SKM-1 (cell line): ENCODE measurements around the gene TCF23.
A peak's percentile ranks its signal among the peaks of the same experiment; 100 is the strongest.

Experiments used
- DNase-seq: peaks from one replicate; lab custom pipeline; 2025; ENCODE audit not compliant: unreplicated experiment; lab: John Stamatoyannopoulos, UW

The TCF23 gene

DNA sequence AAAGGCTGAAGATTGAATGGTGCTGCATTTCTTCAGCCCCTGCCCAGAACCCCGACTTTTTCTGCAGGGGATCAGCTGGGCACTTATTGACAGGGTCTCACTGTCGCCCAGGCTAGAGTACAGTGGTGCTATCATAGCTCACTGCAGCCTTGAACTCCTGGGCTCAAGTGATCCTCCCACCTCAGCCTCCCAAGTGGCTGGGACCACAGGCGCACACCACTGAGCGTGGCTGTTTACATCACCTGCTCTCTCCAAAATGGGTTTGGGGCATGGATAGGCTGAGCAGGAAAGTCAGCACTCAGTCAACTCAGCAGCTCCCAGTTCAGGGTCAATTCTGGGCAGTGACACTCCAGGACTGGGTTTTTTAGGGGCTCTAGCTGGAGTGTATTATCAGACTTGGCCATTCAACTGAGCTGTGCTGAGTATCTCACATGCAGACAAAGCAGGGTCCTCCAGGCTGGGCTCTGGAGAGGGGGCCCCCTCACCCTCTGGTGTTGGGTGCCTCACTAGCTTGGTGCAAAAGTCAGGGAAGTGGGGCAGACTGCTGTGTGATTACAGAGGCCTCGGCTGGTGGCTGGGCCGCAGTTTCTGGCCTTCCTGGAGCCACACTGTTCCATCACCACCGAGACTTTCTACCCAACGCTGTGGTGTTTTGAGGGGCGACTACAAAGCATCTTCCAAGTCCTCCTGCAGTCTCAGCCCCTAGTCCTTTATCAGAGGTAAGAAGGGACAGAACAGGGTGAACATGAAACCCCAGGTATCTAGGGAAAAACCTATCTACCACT is 20.7 kb upstream of the TCF23 start:
- DNase-seq = no peak

DNA sequence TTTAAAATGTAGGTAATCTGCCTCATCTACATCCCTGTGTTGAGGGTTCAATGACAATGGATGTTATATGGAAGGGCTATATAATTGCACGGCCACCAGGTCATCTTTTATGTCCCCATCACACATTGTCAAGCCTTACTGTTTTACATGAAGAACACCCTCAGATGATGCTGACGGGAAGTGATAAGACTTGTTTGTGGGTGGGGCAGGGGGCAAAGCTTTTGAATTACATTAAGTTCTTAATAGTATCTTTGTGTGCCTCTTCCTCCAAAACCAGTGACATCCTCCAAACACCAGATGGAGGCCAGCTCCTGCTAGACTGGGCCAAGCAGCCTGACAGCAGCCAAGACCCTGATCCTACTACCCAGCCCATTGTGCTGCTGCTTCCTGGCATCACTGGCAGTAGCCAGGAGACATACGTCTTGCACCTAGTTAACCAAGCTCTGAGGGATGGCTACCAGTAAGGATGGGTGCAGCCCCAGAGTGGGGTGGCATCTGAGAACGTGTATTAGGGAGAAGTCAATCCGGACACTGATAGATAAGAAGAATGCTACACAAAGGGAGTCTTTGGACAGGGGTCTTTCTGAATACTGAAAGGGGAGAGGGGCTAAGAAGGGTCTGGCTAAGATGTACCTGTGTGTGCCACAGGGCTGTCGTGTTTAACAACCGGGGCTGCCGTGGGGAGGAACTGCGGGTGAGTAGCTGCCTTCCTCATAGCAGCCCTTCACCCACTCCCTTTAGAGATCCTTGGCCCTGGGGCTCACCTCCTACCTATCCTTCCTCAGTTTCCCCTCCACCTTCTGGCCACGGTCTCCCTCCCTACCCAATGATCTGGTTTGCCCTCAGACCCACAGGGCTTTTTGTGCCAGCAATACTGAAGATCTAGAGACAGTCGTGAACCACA is 19.9 kb upstream of the TCF23 start:
- no peak for DNase-seq

DNA sequence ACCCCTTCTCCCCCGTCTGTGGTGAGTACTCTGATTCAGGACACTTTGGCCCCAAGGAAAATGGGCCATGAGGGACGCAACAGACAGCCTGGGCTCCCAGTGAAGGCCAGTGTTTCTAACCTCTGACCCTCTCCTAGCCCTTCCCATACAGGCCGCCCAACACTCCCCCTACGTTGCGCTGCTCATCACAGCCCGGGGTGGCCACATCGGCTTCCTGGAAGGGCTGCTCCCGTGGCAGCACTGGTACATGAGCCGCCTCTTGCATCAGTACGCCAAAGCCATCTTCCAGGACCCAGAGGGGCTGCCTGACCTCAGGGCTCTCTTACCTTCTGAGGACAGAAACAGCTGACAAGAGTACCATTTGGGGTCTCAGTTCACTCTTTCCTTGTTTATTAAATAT is 18.4 kb upstream of the TCF23 start:
- no peak for DNase-seq

DNA sequence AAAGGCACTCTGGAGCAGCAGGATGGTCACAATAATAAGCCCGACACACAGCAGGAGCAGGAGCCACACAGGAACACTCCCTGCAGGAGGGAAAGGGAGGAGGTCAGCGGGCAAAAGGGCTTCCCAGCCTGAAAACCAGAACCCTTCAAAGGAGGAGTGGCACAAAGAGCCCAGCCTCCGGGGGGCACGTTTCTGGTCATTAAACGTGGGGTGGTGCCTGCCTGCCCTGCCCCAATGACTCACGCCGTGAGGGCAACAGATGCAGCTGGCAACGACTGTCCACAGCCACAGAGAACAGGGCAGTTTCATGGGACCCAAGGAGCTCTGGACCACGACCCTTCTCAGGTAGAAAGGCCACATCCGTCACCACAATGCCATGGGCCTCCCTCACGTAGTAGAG is 17.4 kb upstream of the TCF23 start:
- no peak for DNase-seq

- DNase-seq = no peak
Measured at GRCh38 chr2:27133195-27133875, 15.5 kb upstream of the TCF23 start.

DNA sequence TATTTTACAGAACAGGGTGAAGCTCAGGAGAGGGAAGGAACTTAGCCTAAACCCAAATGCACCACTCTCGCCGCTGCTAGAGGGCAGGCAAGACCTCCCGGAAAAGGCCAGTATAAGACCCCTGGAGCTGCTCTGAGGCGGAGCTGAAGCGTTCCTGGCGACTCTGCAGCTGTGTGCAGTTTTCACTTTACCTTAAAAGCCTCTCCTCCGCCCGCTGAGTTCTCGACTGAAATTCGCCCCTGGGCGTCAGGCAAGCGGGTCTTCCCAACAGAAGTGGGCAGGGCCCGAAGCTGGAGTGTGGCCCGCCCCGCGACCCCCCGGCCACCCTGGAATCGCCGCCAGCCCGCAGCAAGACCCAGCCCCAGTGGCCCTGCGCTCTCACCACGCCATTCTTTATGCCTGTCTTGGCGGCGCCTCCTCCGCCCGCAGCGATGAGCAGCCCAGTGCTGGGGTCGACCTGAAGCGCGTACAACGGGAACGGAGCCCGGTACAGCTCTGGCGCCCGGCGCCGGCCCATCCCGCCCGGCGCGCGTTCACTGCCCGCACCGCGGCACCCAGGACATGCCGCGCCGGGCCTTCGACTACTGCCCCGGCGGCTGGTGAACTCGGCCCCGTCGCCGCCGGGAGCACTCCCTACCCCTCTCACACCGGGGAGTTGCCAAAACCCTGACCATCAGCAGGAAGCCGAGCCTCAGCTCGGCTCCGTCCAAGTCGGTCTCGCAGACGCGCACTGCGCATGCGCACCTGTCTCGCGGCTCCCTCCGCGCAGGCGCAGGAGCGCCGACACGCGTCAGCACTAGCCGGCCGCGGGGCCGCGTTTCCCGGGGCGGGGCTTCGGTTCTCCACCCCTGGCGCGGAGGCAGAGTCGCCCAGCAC is 14.7 kb upstream of the TCF23 start, which contains the start of gene PREB:
TSS of gene PREB (minus strand) at position 732 of the 876 bp plus-strand sequence. CDS start at position 517, 215 bp downstream.
- peak; percentile 89 for DNase-seq

DNA sequence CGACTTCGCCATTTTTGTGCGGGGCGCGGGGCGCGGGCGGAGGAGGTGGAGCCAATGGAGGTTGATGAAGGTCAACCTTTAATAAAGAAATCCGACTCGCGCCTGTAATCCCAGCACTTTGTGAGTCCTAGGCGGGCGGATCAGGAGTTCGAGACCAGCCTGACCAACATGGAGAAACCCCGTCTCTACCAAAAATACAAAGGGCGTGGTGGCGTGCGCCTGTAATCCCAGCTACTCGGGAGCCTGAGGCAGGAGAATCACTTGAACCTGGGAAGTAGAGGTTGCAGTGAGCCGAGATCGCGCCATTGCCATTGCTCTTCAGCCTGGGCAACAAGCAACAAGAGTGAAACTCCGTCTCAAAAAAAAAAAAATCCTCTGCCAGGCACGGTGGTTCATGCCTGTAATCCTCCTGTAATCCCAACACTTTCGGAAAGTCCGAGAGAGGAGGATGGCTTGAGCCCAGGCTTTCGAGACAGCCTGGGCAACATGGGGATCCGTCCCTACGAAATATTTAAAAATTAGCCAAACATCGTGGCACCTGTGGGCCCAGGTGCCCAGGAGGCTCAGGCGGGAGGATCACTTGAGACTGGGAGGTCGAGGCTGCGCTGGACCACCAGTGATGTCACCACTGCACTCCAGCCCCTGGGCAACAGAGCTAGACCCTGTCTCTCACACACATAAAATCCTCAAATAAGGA is 13.9 kb upstream of the TCF23 start:
- no peak for DNase-seq

DNA sequence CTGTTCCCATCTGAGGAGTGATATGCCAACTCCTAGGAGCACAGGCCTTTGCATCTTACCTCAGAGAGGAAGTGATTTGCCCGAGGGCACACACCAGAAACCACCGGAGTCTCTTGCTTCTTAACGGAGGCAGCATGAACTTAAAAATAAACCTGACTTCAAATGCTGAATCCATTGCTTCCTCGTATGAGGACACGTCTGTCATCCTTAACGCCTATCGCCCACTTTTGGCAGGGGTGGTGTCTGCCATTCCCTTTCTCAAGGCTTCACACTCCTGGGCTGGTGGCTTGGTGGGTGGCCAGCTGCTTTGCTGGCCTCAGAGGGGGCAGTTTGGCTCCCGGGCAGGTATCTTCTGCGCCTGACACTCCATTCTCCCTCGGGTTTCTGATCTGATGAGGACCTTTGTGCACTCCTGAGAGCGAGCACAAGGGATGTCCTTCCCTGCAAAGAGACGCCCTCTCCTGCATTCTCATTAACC is 13.3 kb upstream of the TCF23 start:
- DNase-seq = no peak

- DNase-seq = no peak
Measured at GRCh38 chr2:27136751-27137150, 12.1 kb upstream of the TCF23 start.

DNA sequence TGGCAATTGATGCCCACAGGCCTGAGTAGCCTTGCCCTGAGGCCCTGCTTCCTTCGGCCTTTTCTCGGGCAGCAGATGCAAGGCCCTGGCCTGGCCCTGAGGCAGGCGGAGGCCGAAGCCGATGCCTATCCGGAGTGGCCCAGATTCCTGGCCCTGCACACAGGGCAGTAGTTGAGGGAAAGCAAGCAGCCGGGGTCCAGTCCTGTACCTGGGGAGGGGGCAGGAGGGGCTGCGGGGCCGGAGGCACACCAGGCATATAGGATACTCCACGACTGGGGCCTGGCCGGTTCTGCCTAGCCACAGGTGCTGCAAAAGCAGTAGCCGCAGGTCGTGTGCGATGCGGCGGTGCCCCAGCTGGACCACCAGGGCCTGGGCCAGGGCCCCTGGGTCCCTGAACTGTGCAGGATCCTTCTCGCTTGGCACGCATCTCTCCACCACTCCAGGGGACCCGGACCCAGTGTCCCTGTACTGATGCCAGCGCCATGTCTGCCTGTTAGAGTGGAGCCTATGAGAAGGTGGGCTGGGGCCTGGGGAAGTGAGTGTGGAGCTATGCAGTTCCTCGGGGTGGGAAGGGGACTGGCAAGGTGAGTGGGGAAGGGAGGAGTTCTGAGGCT is 11.4 kb upstream of the TCF23 start:
- no peak for DNase-seq

GRCh38 chr2:27138111-27138510 is 10.7 kb upstream of the TCF23 start:
- DNase-seq = no peak

DNA sequence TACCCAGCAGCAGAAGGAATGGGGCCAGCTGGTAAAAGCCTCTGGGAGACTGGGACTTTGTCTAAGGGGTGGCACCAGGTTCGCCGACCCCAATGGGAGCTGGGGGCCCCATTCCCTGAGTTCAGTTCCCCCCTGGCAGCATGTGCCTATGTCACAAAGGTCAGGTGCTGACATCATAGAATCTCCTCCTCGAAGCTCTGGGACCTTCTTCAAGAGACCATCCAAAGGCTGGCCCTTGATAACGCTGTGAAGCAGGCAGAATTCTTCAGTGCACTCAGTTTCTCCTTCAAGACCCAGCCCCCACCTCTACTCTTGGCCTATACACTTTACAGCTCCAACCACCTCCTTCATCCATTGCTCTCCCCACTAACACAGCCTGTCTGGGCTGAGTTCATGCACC is 9.5 kb upstream of the TCF23 start, which contains the start of gene PRR30:
TSS of gene PRR30 (minus strand) at position 101 of the 400 bp plus-strand sequence. CDS start 1,081 bp downstream, outside the sequence.
- no peak for DNase-seq

- DNase-seq = no peak
Measured at GRCh38 chr2:27143285-27143684, 5.5 kb upstream of the TCF23 start.

GRCh38 chr2:27145682-27146081 is 3.1 kb upstream of the TCF23 start:
- DNase-seq = no peak

- no peak for DNase-seq
Measured at GRCh38 chr2:27147935-27148334, 869 bp upstream of the TCF23 start.

GRCh38 chr2:27149570-27150405 is 984 bp downstream of the TCF23 start:
- no peak for DNase-seq

DNA sequence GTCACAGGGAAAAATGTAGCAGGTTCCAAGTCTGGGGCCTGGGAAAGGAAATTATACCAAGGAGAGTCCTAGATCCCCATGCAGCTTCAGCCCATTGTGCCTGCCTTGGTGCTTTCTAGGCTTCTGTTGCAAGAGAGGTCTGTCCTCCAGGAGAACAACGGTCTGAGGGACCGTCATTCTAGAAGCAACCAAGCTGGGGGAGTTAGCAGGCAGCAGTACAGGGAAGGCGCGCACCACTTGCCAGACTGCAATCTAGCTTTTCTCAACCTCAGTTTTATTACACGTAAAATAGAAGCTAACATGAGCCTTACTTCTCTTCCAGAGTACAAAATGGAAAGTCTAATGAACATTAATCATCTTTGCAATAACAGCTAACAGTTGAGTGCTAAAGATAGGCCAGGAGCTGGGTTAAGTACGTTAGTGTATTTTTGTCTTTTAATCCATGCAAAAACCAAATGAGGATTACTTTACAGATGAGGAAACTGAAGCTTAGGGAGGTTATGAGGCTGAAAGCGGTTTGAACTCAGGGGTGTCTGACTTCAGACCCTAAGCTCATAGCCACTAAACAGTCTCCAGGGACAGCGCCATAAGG is 1.9 kb downstream of the TCF23 start:
- no peak for DNase-seq
